ENCODE results near the gene CLGN. TPM values are rescaled to one million over a fixed set of nuclear protein-coding genes. Genes with fewer than 3 reads are reported as not detected.

Gene CLGN, protein sequence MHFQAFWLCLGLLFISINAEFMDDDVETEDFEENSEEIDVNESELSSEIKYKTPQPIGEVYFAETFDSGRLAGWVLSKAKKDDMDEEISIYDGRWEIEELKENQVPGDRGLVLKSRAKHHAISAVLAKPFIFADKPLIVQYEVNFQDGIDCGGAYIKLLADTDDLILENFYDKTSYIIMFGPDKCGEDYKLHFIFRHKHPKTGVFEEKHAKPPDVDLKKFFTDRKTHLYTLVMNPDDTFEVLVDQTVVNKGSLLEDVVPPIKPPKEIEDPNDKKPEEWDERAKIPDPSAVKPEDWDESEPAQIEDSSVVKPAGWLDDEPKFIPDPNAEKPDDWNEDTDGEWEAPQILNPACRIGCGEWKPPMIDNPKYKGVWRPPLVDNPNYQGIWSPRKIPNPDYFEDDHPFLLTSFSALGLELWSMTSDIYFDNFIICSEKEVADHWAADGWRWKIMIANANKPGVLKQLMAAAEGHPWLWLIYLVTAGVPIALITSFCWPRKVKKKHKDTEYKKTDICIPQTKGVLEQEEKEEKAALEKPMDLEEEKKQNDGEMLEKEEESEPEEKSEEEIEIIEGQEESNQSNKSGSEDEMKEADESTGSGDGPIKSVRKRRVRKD
- total RNA-seq (2014; rRNA removed) (7.9 and 9.6 TPM in 2 replicates), Bru-seq, nascent RNA (percentile 78 among the genes with signal in this experiment), BruChase-seq, experiment 1, labeled RNA remaining after a 6-hour chase (percentile 72 among the genes with signal in this experiment), BruChase-seq, experiment 2, labeled RNA remaining after a 2-hour chase (percentile 74 among the genes with signal in this experiment)
- long read RNA-seq, transcript CLGN-201 (15 exons, 3,043 nt), result major isoform, 112 of 189 reads
- long read RNA-seq, partial matches to known transcripts, result 64 of 189 reads
- long read RNA-seq, other reads (novel, unspliced or antisense), result 13 of 189 reads

DNA sequence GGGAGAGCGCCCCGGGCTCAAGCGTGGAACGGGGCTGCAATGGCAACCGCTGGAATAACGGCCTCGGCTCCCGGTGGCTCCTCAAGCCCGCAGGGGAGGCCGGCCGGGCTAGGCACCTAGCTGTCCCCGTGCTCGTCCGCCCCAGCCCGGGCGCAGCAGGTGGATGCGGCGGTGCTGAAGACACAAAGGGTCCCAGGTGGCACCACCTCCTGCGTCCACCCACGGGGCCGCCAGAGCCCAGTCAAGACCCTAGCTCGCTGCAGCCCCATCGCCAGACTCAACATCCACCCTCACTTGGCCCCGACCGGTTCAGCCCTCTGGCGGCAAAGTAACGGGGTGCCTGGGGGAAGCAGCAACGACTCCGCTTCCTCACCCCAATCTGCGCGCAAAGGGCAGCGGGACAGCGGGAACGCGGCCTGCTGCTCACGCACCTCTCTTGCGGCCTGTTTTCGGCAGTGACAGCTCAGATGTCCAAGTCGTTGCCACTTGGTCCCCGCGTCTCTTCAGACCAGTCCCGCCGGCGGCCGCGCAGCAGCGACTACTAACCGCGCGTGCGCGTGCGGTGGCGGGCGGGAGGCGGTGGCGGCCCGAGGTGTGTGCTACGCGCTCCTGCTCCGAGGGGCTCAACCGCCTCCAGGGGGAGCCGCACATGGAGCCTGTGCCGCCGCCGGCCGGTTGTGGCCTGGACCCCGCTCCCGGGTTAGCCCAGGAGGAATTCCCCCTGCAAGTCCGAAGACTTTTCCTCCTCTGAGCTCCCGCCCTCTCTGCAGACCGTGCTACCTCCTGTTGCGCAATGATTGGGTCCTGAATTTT, at the start of gene CLGN:
CLGN (minus strand) TSS at position 543 of the 813 bp plus-strand sequence. CDS start 14,570 bp downstream, outside the sequence.
- TF ChIP-seq, protein P1, sequence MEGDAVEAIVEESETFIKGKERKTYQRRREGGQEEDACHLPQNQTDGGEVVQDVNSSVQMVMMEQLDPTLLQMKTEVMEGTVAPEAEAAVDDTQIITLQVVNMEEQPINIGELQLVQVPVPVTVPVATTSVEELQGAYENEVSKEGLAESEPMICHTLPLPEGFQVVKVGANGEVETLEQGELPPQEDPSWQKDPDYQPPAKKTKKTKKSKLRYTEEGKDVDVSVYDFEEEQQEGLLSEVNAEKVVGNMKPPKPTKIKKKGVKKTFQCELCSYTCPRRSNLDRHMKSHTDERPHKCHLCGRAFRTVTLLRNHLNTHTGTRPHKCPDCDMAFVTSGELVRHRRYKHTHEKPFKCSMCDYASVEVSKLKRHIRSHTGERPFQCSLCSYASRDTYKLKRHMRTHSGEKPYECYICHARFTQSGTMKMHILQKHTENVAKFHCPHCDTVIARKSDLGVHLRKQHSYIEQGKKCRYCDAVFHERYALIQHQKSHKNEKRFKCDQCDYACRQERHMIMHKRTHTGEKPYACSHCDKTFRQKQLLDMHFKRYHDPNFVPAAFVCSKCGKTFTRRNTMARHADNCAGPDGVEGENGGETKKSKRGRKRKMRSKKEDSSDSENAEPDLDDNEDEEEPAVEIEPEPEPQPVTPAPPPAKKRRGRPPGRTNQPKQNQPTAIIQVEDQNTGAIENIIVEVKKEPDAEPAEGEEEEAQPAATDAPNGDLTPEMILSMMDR (conservative IDR thresholded peaks at IDR 0.05; ENCODE audit: low read depth, low read length), result peak; percentile 48; the same call in 1 of the 2 replicates
- TF ChIP-seq EZH2 (IDR thresholded peaks at IDR 0.05; ENCODE audit: low read length, unreplicated experiment) (no peak), EZH2phosphoT487 (IDR thresholded peaks at IDR 0.05; ENCODE audit: borderline replicate concordance, low read length) (no peak)
- Histone ChIP-seq H3K27ac (ENCODE audit: low read length) (peak within 1 kb of the TSS; percentile 25; the same call in 1 of the 2 replicates), H3K9me2 (replicated peaks; ENCODE audit: low read length) (no peaks in the 10 kb centered on the region), H4K20me1 (ENCODE audit: low read length) (no peaks in the 10 kb centered on the region), H3K4me1 (ENCODE audit: insufficient read depth, low read length) (peaks cover 40% of the 10 kb centered on the region), H3K79me2 (ENCODE audit: low read length) (peaks cover 9% of the 10 kb centered on the region; the same call in 1 of the 2 replicates), H3K4me2 (ENCODE audit: low read length) (peak within 1 kb of the TSS; percentile 92), H3K9me3 (ENCODE audit: low read length) (no peaks in the 10 kb centered on the region), H3F3A (ENCODE audit: low read length, unreplicated experiment) (no peaks in the 10 kb centered on the region), H3K9ac (ENCODE audit: low read length) (peak within 1 kb of the TSS; percentile 64), H3K27me3 (ENCODE audit: low read length) (no peaks in the 10 kb centered on the region), H2AFZ (ENCODE audit: low read length) (peak within 1 kb of the TSS; percentile 98), H3K36me3 (ENCODE audit: low read depth, low read length) (no peaks in the 10 kb centered on the region), H3K4me3 (ENCODE audit: low read length) (peak within 1 kb of the TSS; percentile 93)
- CTCF ChIA-PET, result interaction anchor here (0.5 to 0.6 kb wide), 2 partner anchors 67 to 73 kb away, joined by 3 to 4 read pairs; no protein-coding TSS in a partner anchor
- POLR2A ChIA-PET (ENCODE audit: unreplicated experiment), result no interaction called here
- BruUV-seq (replicated peaks), result no TSS peak
- ATAC-seq (peak; percentile 76), DNase-seq (peak; percentile 66)
- intact Hi-C loops (cut with micrococcal nuclease), result loop anchor here (1.0 to 10.0 kb wide), 5 partner anchors 21 to 693 kb away; partner anchors contain the start of genes ELMOD2 and SCOC

DNA sequence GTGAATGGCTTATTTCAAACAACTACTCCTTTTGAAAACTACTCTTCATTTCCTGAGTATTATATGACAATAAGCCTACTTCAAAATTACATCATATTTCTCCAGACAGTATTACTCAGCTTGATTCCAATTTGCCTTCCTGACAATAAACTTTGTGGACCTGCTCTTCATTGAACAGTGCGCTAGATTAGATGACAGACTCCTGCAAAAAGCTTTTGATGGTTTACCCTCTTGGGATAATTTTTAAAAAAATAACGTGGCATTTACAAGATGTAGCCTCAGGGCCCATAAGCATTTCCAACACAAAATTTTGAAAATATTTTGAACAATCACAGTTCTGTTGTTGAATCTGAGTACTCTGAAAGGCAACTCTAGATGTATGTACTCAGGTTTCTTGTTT, 44.7 kb upstream of the CLGN start:
- Histone ChIP-seq H4K20me1 (ENCODE audit: low read length) (no peaks in the 10 kb centered on the region), H3K9me3 (ENCODE audit: low read length) (no peaks in the 10 kb centered on the region), H3K4me1 (ENCODE audit: insufficient read depth, low read length) (no peaks in the 10 kb centered on the region), H2AFZ (ENCODE audit: low read length) (no peak overlapping the region), H3K4me3 (ENCODE audit: low read length) (no peak overlapping the region), H3K9ac (ENCODE audit: low read length) (no peak overlapping the region), H3K79me2 (ENCODE audit: low read length) (no peaks in the 10 kb centered on the region), H3K27me3 (ENCODE audit: low read length) (no peaks in the 10 kb centered on the region), H3K9me2 (replicated peaks; ENCODE audit: low read length) (no peaks in the 10 kb centered on the region), H3K4me2 (ENCODE audit: low read length) (no peak overlapping the region), H3K36me3 (ENCODE audit: low read depth, low read length) (no peaks in the 10 kb centered on the region), H3K27ac (ENCODE audit: low read length) (no peak overlapping the region), H3F3A (ENCODE audit: low read length, unreplicated experiment) (no peaks in the 10 kb centered on the region)
- ChIA-PET POLR2A (ENCODE audit: unreplicated experiment) (no interaction called here), CTCF (no interaction called here)
- no TSS peak for BruUV-seq (replicated peaks)
- DNase-seq, result no peak
- ATAC-seq, result no peak
- TF ChIP-seq, protein P1 (conservative IDR thresholded peaks at IDR 0.05; ENCODE audit: low read depth, low read length), result no peak
- no peak for TF ChIP-seq EZH2phosphoT487 (IDR thresholded peaks at IDR 0.05; ENCODE audit: borderline replicate concordance, low read length)
- no peak for TF ChIP-seq EZH2 (IDR thresholded peaks at IDR 0.05; ENCODE audit: low read length, unreplicated experiment)
- intact Hi-C loops (cut with micrococcal nuclease), result no loop called here

Data from PC-3 (cell line).